ENCODE measurements around the gene ZNF594.
"Not testable (repeated sequence)": the region's sequence is repeated elsewhere in the genome, so short reads cannot be mapped to it uniquely, and the experiment has no call there.

DNA sequence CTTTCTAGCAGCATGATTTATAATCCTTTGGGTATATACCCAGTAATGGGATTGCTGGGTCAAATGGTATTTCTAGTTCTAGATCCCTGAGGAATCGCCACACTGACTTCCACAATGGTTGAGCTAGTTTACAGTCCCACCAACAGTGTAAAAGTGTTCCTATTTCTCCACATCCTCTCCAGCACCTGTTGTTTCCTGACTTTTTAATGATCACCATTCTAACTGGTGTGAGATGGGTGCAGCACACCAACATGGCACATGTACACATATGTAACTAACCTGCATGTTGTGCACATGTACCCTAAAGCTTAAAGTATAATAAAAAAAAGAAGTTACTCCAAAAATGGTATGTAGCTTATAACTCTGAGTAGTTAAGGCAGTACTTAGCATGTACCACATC is 31.0 kb downstream of the ZNF594 start:
- TF ChIP-seq, protein P1, sequence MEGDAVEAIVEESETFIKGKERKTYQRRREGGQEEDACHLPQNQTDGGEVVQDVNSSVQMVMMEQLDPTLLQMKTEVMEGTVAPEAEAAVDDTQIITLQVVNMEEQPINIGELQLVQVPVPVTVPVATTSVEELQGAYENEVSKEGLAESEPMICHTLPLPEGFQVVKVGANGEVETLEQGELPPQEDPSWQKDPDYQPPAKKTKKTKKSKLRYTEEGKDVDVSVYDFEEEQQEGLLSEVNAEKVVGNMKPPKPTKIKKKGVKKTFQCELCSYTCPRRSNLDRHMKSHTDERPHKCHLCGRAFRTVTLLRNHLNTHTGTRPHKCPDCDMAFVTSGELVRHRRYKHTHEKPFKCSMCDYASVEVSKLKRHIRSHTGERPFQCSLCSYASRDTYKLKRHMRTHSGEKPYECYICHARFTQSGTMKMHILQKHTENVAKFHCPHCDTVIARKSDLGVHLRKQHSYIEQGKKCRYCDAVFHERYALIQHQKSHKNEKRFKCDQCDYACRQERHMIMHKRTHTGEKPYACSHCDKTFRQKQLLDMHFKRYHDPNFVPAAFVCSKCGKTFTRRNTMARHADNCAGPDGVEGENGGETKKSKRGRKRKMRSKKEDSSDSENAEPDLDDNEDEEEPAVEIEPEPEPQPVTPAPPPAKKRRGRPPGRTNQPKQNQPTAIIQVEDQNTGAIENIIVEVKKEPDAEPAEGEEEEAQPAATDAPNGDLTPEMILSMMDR (IDR thresholded peaks at IDR 0.05; ENCODE audit: low read length) = not testable (repeated sequence)
- not testable (repeated sequence) for TF ChIP-seq EZH2phosphoT487 (IDR thresholded peaks at IDR 0.05; ENCODE audit: low read length); EZH2 (optimal IDR thresholded peaks at IDR 0.05; ENCODE audit: low read depth, low read length)
